Neutrophil (primary cell): Measurements from ENCODE around the gene DAB2IP.

Source experiments
- H3K27ac ChIP-seq: fragments of 200-600 bp; sonication (generic); 2 replicates; pipeline ENCODE4 v1.5.1; 2016; ENCODE audit warnings: mild to moderate bottlenecking, moderate library complexity
- H3K27me3 ChIP-seq: fragments of 200-600 bp; sonication (generic); 2 replicates; pipeline ENCODE4 v1.6.0; 2016; ENCODE audit warnings: mild to moderate bottlenecking
- H3K36me3 ChIP-seq: fragments of 200-600 bp; sonication (generic); 2 replicates; pipeline ENCODE4 v1.5.1; 2017
- H3K4me1 ChIP-seq, 2 experiments: fragments of 200-600 bp in 1 of 2; sonication (generic) in 1 of 2; 1 replicate in 1 of 2; 2 replicates in 1 of 2; pipeline versions ENCODE4 v1.5.1 to v1.6.1; 2013 to 2016; ENCODE audit warnings: low read depth in 1 of 2, low read length in 1 of 2, mild to moderate bottlenecking in 1 of 2, moderate library complexity in 1 of 2; ENCODE audit not compliant: control insufficient read depth in 1 of 2, insufficient read depth in 1 of 2
- H3K4me3 ChIP-seq, 2 experiments: fragments of 200-600 bp in 1 of 2; sonication (generic) in 1 of 2; 1 replicate in 1 of 2; 2 replicates in 1 of 2; pipeline ENCODE4 v1.5.1; 2013 to 2016; ENCODE audit warnings: low read depth in 1 of 2, low read length in 1 of 2, mild to moderate bottlenecking in 1 of 2, moderate library complexity in 1 of 2
- H3K9me3 ChIP-seq: fragments of 200-600 bp; sonication (generic); 2 replicates; pipeline ENCODE4 v1.5.1; 2016
- CTCF ChIP-seq: fragments of 200-600 bp; sonication (generic); IDR thresholded peaks from 2 replicates; pipeline ENCODE4 v1.5.1; 2016; ENCODE audit warnings: antibody characterized with exemption

DAB2IP gene

GRCh38 chr9:121635300-121635876 is 16.0 kb upstream of the DAB2IP start:
- H3K9me3 ChIP-seq = no peaks in the 10 kb centered on the region
- H3K27ac ChIP-seq = no peak overlapping the region
- TF ChIP-seq CTCF = no peak
- H3K4me1 ChIP-seq = no peaks in the 10 kb centered on the region
- no peak overlapping the region for H3K4me3 ChIP-seq
- peaks cover 42% of the 10 kb centered on the region for H3K27me3 ChIP-seq
- H3K36me3 ChIP-seq = no peaks in the 10 kb centered on the region

GRCh38 chr9:121636341-121636865 is 15.0 kb upstream of the DAB2IP start:
- Histone ChIP-seq H3K27ac (no peak overlapping the region), H3K36me3 (no peaks in the 10 kb centered on the region), H3K4me1 (no peaks in the 10 kb centered on the region), H3K9me3 (no peaks in the 10 kb centered on the region), H3K27me3 (peaks cover 42% of the 10 kb centered on the region), H3K4me3 (no peak overlapping the region)
- TF ChIP-seq CTCF = no peak

GRCh38 chr9:121636978-121637712 is 14.3 kb upstream of the DAB2IP start:
- Histone ChIP-seq H3K4me3 (no peak overlapping the region), H3K27ac (no peak overlapping the region), H3K9me3 (no peaks in the 10 kb centered on the region), H3K36me3 (no peaks in the 10 kb centered on the region), H3K4me1 (no peaks in the 10 kb centered on the region), H3K27me3 (peaks cover 42% of the 10 kb centered on the region)
- TF ChIP-seq CTCF = no peak

- no peaks in the 10 kb centered on the region for H3K4me1 ChIP-seq
- peaks cover 42% of the 10 kb centered on the region for H3K27me3 ChIP-seq
- no peaks in the 10 kb centered on the region for H3K36me3 ChIP-seq
- no peak overlapping the region for H3K27ac ChIP-seq
- no peak for TF ChIP-seq CTCF
- H3K9me3 ChIP-seq = no peaks in the 10 kb centered on the region
- no peak overlapping the region for H3K4me3 ChIP-seq
Observed at GRCh38 chr9:121637713-121638220, 13.7 kb upstream of the DAB2IP start.

GRCh38 chr9:121638399-121638798 is 13.0 kb upstream of the DAB2IP start:
- no peak overlapping the region for H3K4me3 ChIP-seq
- H3K9me3 ChIP-seq = no peaks in the 10 kb centered on the region
- H3K4me1 ChIP-seq = no peaks in the 10 kb centered on the region
- no peaks in the 10 kb centered on the region for H3K36me3 ChIP-seq
- no peak for TF ChIP-seq CTCF
- no peak overlapping the region for H3K27ac ChIP-seq
- H3K27me3 ChIP-seq = peaks cover 42% of the 10 kb centered on the region
